Heart right ventricle (tissue), 16 donors: Measurements from ENCODE around the gene DCTN2. TPM values are rescaled to one million over a fixed set of nuclear protein-coding genes. Genes with fewer than 3 reads are reported as not detected.
A peak's percentile ranks its signal among the peaks of the same experiment; 100 is the strongest.
"Not testable (repeated sequence)": the region's sequence is repeated elsewhere in the genome, so short reads cannot be mapped to it uniquely, and the experiment has no call there.

Source experiments
- ATAC-seq, 8 donors: fragments of 200-7000 bp; cut with Tn5 transposase; one replicate each; pipeline ENCODE4 v1.9.1; 2020; ENCODE audit warnings: mild to moderate bottlenecking in 8 of 8, moderate library complexity in 8 of 8, moderate number of reproducible peaks in 1 of 8
- DNase-seq, 2 donors: peaks; one replicate each; pipeline ENCODE4 v3.0.0-alpha.2; 2020
- H3K27ac ChIP-seq, 10 donors: fragments of 200-600 bp; sonication (generic) in 2 of 10; one replicate each; pipeline versions ENCODE4 v1.5.0 to v1.8.0; 2020 to 2022; ENCODE audit warnings: mild to moderate bottlenecking in 3 of 10
- H3K27me3 ChIP-seq, 7 donors: fragments of 200-600 bp; one replicate each; pipeline ENCODE4 v1.8.0; 2021 to 2022; ENCODE audit warnings: mild to moderate bottlenecking in 2 of 7
- H3K36me3 ChIP-seq, 9 donors: fragments of 200-600 bp; sonication (generic) in 1 of 9; one replicate each; pipeline versions ENCODE4 v1.5.0 to v1.8.0; 2020 to 2022; ENCODE audit warnings: mild to moderate bottlenecking in 2 of 9
- H3K4me1 ChIP-seq, 9 donors: fragments of 200-600 bp; sonication (generic) in 1 of 9; one replicate each; pipeline versions ENCODE4 v1.5.0 to v1.8.0; 2020 to 2022; ENCODE audit warnings: mild to moderate bottlenecking in 4 of 9
- H3K4me3 ChIP-seq, 10 donors: fragments of 200-600 bp; sonication (generic) in 2 of 10; one replicate each; pipeline versions ENCODE4 v1.5.0 to v1.8.0; 2020 to 2022; ENCODE audit warnings: mild to moderate bottlenecking in 7 of 10, moderate library complexity in 2 of 10
- H3K9me3 ChIP-seq, 11 donors: fragments of 200-600 bp in 10 of 11; sonication (generic) in 2 of 11; one replicate each; pipeline versions ENCODE4 v1.5.0 to v1.8.0; 2013 to 2022; ENCODE audit warnings: mild to moderate bottlenecking in 2 of 11, control low read depth in 1 of 11, moderate library complexity in 1 of 11
- CTCF ChIP-seq, 9 donors: fragments of 200-600 bp; sonication (generic) in 2 of 9; IDR thresholded peaks; one replicate each; pipeline versions ENCODE4 v1.5.0 to v1.8.0; 2021 to 2022; ENCODE audit warnings: antibody characterized with exemption in 9 of 9, mild to moderate bottlenecking in 5 of 9, moderate library complexity in 1 of 9
- WGBS, 2 donors: extraction: QIAGEN DNeasy Blood & Tissue Kit; methylation state at CpG; one replicate each; pipeline ENCODE4 v1.1.7; 2013; ENCODE audit warnings: inconsistent platforms in 1 of 2; 5-methylcytosine and 5-hydroxymethylcytosine counted together
- intact Hi-C, 10 donors: fragments of 100-400 bp; cut with DNase I; formaldehyde crosslinking; loops; one replicate each; pipeline versions ENCODE4 v1.11.1 to v1.14.2; 2022
- polyA plus RNA-seq, 2 donors: library from polyadenylated mRNA; stranded (reverse); fragments of 200-250 nt; gene quantifications; one replicate each; pipeline ENCODE4 v1.2.3, GENCODE V29; 2013
- total RNA-seq, 10 donors: library from RNA; stranded (reverse); fragmentation: NEBNext Ultra II Directional in 3 of 10; extraction: Animal tissue kit (Norgen Biotek cat#: 25700) in 3 of 10; gene quantifications; one replicate each; pipeline versions ENCODE4 v1.2.1 to v1.2.4, GENCODE V29; 2021 to 2023
- donor health status: Arrhythmogenic right ventricular cardiomyopathy.
- donor health status: ischemic (EF 13 %, LVEDD 7.1; RV severe dilation, severe dysfunction).
- donor health status: healthy with polysubstance abuse.
- donor health status: DM: no; HTN: yes; CAD: no.
- donor health status: DM: no; HTN: no; CAD: no.
- donor health status: ischemic (EF 25% LVEDD 6.9; RV normal size, moderate dysfunction).
- donor health status: ischemic (EF 25% LVEDD 5.7; RV mildly dilated, moderate dysfunction).
- donor health status: healthy.
- donor health status: DM: yes; HTN: yes; CAD: no.
- donor health status: Ischemic cardiomyopathy.
- donor health status: ischemic (EF 35%, LVEDD 5.7; RV mildly dilated, moderate dysfunction).
- donor health status: nonischemic (EF 11% LVEDD 7.7; RV severe dilation, severe dysfunction).
- donor health status: DM: yes; HTN: yes; CAD: no.
- donor health status: PGD.
- donor health status: ischemic (EF 29% LVEDD 5.4; RV normal size, mild dysfunction).
- donor health status: nonischemic (EF 23%, LVEDD 6.1; RV moderate dilation, normal function).

Gene DCTN2
- total and polyA plus RNA-seq, 12 donors = 45.9 to 174 (median 101) TPM

DNA sequence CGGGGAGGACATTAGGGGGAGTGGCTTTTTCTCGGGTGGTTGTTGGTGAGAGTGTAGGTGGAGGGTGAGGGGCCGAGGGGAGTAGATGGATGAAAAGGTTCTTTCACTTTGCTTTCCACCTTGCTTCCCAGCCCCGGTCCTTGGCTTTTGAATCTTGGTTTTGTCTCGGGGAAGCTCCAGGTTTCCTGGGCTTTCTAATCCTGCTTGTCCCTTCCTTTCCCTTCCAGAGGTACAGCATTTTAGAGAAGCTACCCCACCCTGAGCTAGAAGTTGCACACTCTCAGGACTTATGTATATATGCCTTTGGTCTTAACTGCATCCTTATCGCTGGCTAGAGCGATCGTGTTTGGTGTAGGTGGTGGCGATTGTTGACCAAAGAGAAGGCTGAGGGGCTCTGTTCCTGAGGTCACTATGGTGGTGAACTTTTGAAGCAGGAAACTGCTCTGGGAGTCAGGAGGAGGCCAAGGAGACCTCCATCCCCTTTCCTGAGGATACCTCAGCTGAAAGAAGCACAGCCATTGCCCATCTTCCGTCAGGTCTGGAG is 44.9 kb upstream of the DCTN2 start:
- no peak for TF ChIP-seq CTCF (IDR thresholded peaks at IDR 0.05)
- no peak for DNase-seq
- peaks cover 0 to 16% (median 7%) of the 10 kb centered on the region in 7 donors for H3K27me3 ChIP-seq
- H3K4me1 ChIP-seq = peaks cover 0 to 21% (median 14%) of the 10 kb centered on the region in 9 donors
- 41 to 46% methylated on average over 10 of the region's 10 CpGs for WGBS, 2 donors
- H3K9me3 ChIP-seq = no peaks in the 10 kb centered on the region
- H3K27ac ChIP-seq = peak overlapping the region in 9 of 10 donors; percentile 65 to 87 (median 77)
- H3K36me3 ChIP-seq = peaks cover 0 to 32% (median 13%) of the 10 kb centered on the region in 9 donors
- H3K4me3 ChIP-seq = peak overlapping the region in 9 of 10 donors; percentile 59 to 95 (median 85)
- intact Hi-C loops = loop anchor here in 1 of 10 donors (2.0 kb wide), 1 partner anchor 13 kb away; the partner anchor contains the start of gene DTX3
- no peak for ATAC-seq

- no peak for TF ChIP-seq CTCF (IDR thresholded peaks at IDR 0.05)
- ATAC-seq (peak; percentile 97 to 99 (median 98)), DNase-seq (peak; percentile 73 to 77)
- Histone ChIP-seq H3K4me3 (peak within 1 kb of the TSS; percentile 59 to 95 (median 82)), H3K27me3 (peaks cover 0 to 22% (median 7%) of the 10 kb centered on the region in 7 donors), H3K9me3 (no peaks in the 10 kb centered on the region), H3K27ac (peak within 1 kb of the TSS in 9 of 10 donors; percentile 65 to 87 (median 77)), H3K4me1 (peaks cover 0 to 21% (median 14%) of the 10 kb centered on the region in 9 donors), H3K36me3 (peaks cover 0 to 25% (median 13%) of the 10 kb centered on the region in 9 donors)
- WGBS, 2 donors = 1% methylated on average over 67 to 69 of the region's 69 CpGs
- intact Hi-C loops = loop anchor here in 1 of 10 donors (2.0 kb wide), 1 partner anchor 14 kb away; the partner anchor contains the start of gene DTX3
Measured at GRCh38 chr12:57590864-57591781, 44.1 kb upstream of the DCTN2 start, which contains the start of gene PIP4K2C. PIP4K2C (plus strand) TSS chr12:57591192; CDS start chr12:57591290, 98 bp downstream.

GRCh38 chr12:57590479-57590863 is 43.5 kb upstream of the DCTN2 start:
- WGBS, 2 donors = 21% methylated on average over 2 of the region's 2 CpGs
- no peak for TF ChIP-seq CTCF (IDR thresholded peaks at IDR 0.05)
- H3K4me3 ChIP-seq = peak overlapping the region; percentile 59 to 95 (median 82)
- no peaks in the 10 kb centered on the region for H3K9me3 ChIP-seq
- peak overlapping the region in 9 of 10 donors; percentile 65 to 87 (median 77) for H3K27ac ChIP-seq
- peaks cover 0 to 18% (median 6%) of the 10 kb centered on the region in 9 donors for H3K36me3 ChIP-seq
- DNase-seq (no peak), ATAC-seq (no peak)
- peaks cover 0 to 21% (median 14%) of the 10 kb centered on the region in 9 donors for H3K4me1 ChIP-seq
- H3K27me3 ChIP-seq = peaks cover 0 to 25% (median 7%) of the 10 kb centered on the region in 7 donors
- intact Hi-C loops = loop anchor here in 1 of 10 donors (2.0 kb wide), 1 partner anchor 14 kb away; the partner anchor contains the start of gene DTX3

- H3K4me3 ChIP-seq, H3K9me3 ChIP-seq, DNase-seq, intact Hi-C loops, ATAC-seq, H3K27ac ChIP-seq, H3K36me3 ChIP-seq: not testable (repeated sequence)
- 92 to 94% methylated on average over 15 of the region's 15 CpGs for WGBS, 2 donors
- H3K27me3 ChIP-seq = peaks cover 0 to 25% (median 7%) of the 10 kb centered on the region in 7 donors
- peaks cover 0 to 21% (median 14%) of the 10 kb centered on the region in 9 donors for H3K4me1 ChIP-seq
Measured at GRCh38 chr12:57588951-57589610, 42.1 kb upstream of the DCTN2 start.
